IMR-90 (cell line): ENCODE measurements around the gene RAD51B. TPM values are rescaled to one million over a fixed set of nuclear protein-coding genes. Genes with fewer than 3 reads are reported as not detected.
A peak's percentile ranks its signal among the peaks of the same experiment; 100 is the strongest.

Experiments
- ATAC-seq: fragments of 200-7000 bp; cut with Tn5 transposase; 2 replicates; pipeline ENCODE4 v1.9.1; 2020; ENCODE audit warnings: low read depth, mild to moderate bottlenecking, moderate library complexity
- BruUV-seq: library from RNA; stranded (reverse); fragments of 400-500 nt; replicated peaks from 2 replicates; lab custom pipeline; 2021; lab: Mats Ljungman, UMichigan
- CTCF ChIA-PET: fragments of 300-600 bp; formaldehyde crosslinking; extraction: SDS; loops from one replicate; lab custom pipeline; 2021; ENCODE audit warnings: antibody characterized with exemption; lab: Yijun Ruan, JAX
- POLR2A ChIA-PET: fragments of 300-600 bp; sonication (Branson Sonifier 250); formaldehyde crosslinking; loops from one replicate; lab custom pipeline; 2022; ENCODE audit warnings: antibody characterized with exemption; ENCODE audit not compliant: unreplicated experiment; lab: Charles Lee
- DNase-seq: peaks from one replicate; pipeline ENCODE4 v3.0.0; 2013
- H2AFZ ChIP-seq: replicated peaks from 2 replicates; pipeline ENCODE3; 2013; ENCODE audit warnings: low read length, mild to moderate bottlenecking; ENCODE audit not compliant: poor library complexity
- H2AK5ac ChIP-seq: 2 replicates; pipeline ENCODE4 v1.6.1; 2013; ENCODE audit warnings: low read depth, low read length, inconsistent platforms
- H2AK9ac ChIP-seq: replicated peaks from 2 replicates; pipeline ENCODE3; 2013; ENCODE audit warnings: mild to moderate bottlenecking, low read depth, low read length, moderate library complexity; ENCODE audit not compliant: poor library complexity
- H2BK120ac ChIP-seq: 2 replicates; pipeline ENCODE4 v1.6.1; 2013; ENCODE audit warnings: low read depth, low read length, inconsistent platforms
- H2BK15ac ChIP-seq: 3 replicates; pipeline ENCODE4 v1.6.1; 2013; ENCODE audit warnings: low read depth, low read length, inconsistent platforms
- H2BK20ac ChIP-seq: 2 replicates; pipeline ENCODE4 v1.6.1; 2013; ENCODE audit warnings: low read depth, mild to moderate bottlenecking, inconsistent platforms, low read length, moderate library complexity
- H2BK5ac ChIP-seq: 2 replicates; pipeline ENCODE4 v1.6.1; 2013; ENCODE audit warnings: mild to moderate bottlenecking, low read depth, low read length, inconsistent platforms; ENCODE audit not compliant: poor library complexity, severe bottlenecking
- H3K14ac ChIP-seq: replicated peaks from 2 replicates; pipeline ENCODE4 v1.6.1; 2013; ENCODE audit warnings: low read depth, low read length, inconsistent platforms
- H3K18ac ChIP-seq: 2 replicates; pipeline ENCODE4 v1.6.1; 2013; ENCODE audit warnings: low read depth, low read length, control low read depth
- H3K23ac ChIP-seq: 2 replicates; pipeline ENCODE4 v1.6.1; 2013; ENCODE audit warnings: low read depth, low read length, inconsistent platforms
- H3K27ac ChIP-seq: 2 replicates; pipeline ENCODE4 v1.5.1; 2013; ENCODE audit warnings: mild to moderate bottlenecking, control low read depth, low read length; ENCODE audit not compliant: insufficient read depth
- H3K27me3 ChIP-seq: 2 replicates; pipeline ENCODE4 v1.6.1; 2013; ENCODE audit warnings: low read length; ENCODE audit not compliant: control insufficient read depth, insufficient read depth
- H3K36me3 ChIP-seq: 2 replicates; pipeline ENCODE4 v1.6.1; 2013; ENCODE audit warnings: low read length, mixed read lengths; ENCODE audit not compliant: control insufficient read depth, insufficient read depth
- H3K4ac ChIP-seq: 2 replicates; pipeline ENCODE4 v1.6.1; 2013; ENCODE audit warnings: low read depth, low read length, inconsistent platforms
- H3K4me1 ChIP-seq: 2 replicates; pipeline ENCODE4 v1.6.1; 2013; ENCODE audit warnings: low read length, mixed read lengths; ENCODE audit not compliant: control insufficient read depth, insufficient read depth
- H3K4me2 ChIP-seq: 2 replicates; pipeline ENCODE4 v1.6.1; 2013; ENCODE audit warnings: low read depth, mild to moderate bottlenecking, control low read depth, low read length, moderate library complexity
- H3K4me3 ChIP-seq: 2 replicates; pipeline ENCODE4 v1.5.1; 2013; ENCODE audit warnings: low read depth, mild to moderate bottlenecking, control low read depth, low read length, moderate library complexity; ENCODE audit not compliant: insufficient read depth
- H3K56ac ChIP-seq: 2 replicates; pipeline ENCODE4 v1.6.1; 2013; ENCODE audit warnings: low read length, inconsistent platforms; ENCODE audit not compliant: insufficient read depth; ENCODE audit errors: extremely low read depth
- H3K79me1 ChIP-seq, 2 experiments: 2 replicates each; pipeline ENCODE4 v1.6.1; 2013; ENCODE audit warnings: low read length in 2 of 2, inconsistent platforms in 1 of 2, low read depth in 1 of 2
- H3K9ac ChIP-seq: 2 replicates; pipeline ENCODE4 v1.6.1; 2013; ENCODE audit warnings: low read depth, low read length, control low read depth
- H3K9me1 ChIP-seq: 2 replicates; pipeline ENCODE4 v1.6.1; 2013; ENCODE audit warnings: low read length, inconsistent platforms; ENCODE audit not compliant: insufficient read depth
- H3K9me3 ChIP-seq: 2 replicates; pipeline ENCODE4 v1.6.1; 2013; ENCODE audit warnings: low read length; ENCODE audit not compliant: control insufficient read depth, insufficient read depth
- H4K20me1 ChIP-seq: 2 replicates; pipeline ENCODE4 v1.6.1; 2013; ENCODE audit warnings: low read length, inconsistent platforms; ENCODE audit not compliant: insufficient read depth
- H4K5ac ChIP-seq: 2 replicates; pipeline ENCODE4 v1.6.1; 2013; ENCODE audit warnings: mild to moderate bottlenecking, low read depth, low read length, control low read depth
- H4K8ac ChIP-seq, 2 experiments: 2 replicates each; pipeline ENCODE4 v1.6.1; 2013; ENCODE audit warnings: low read depth in 2 of 2, low read length in 2 of 2, control low read depth in 1 of 2, inconsistent platforms in 1 of 2
- H4K91ac ChIP-seq: 2 replicates; pipeline ENCODE4 v1.6.1; 2013; ENCODE audit warnings: low read depth, low read length, inconsistent platforms; ENCODE audit not compliant: insufficient read depth
- CEBPB ChIP-seq: IDR thresholded peaks from 2 replicates; pipeline ENCODE4 v1.6.1; 2012; ENCODE audit warnings: low read depth, low read length, improper control_type of control experiment
- CHD1 ChIP-seq: IDR thresholded peaks from 2 replicates; pipeline ENCODE4 v1.6.1; 2012; ENCODE audit warnings: low read depth, low read length, improper control_type of control experiment
- ELK1 ChIP-seq: fragments of 150-350 bp; IDR thresholded peaks from 2 replicates; pipeline ENCODE4 v1.6.1; 2016; ENCODE audit warnings: low read depth, mild to moderate bottlenecking, low read length, moderate library complexity, borderline replicate concordance
- MAZ ChIP-seq: IDR thresholded peaks from 2 replicates; pipeline ENCODE4 v1.6.1; 2012; ENCODE audit warnings: low read depth, mild to moderate bottlenecking, low read length, improper control_type of control experiment, moderate library complexity, borderline replicate concordance
- MXI1 ChIP-seq: IDR thresholded peaks from 2 replicates; pipeline ENCODE4 v1.6.1; 2012; ENCODE audit warnings: low read depth, mild to moderate bottlenecking, low read length, moderate library complexity, borderline replicate concordance
- NFE2L2 ChIP-seq: fragments of 150-350 bp; IDR thresholded peaks from 2 replicates; pipeline ENCODE4 v1.6.1; 2016; ENCODE audit warnings: low read depth, mild to moderate bottlenecking, low read length
- POLR2A ChIP-seq: IDR thresholded peaks from 2 replicates; pipeline ENCODE4 v1.6.1; 2012; ENCODE audit warnings: mild to moderate bottlenecking, low read depth, low read length
- RAD21 ChIP-seq: IDR thresholded peaks from 2 replicates; pipeline ENCODE4 v1.6.1; 2012; ENCODE audit warnings: low read length, improper control_type of control experiment
- RCOR1 ChIP-seq: IDR thresholded peaks from 2 replicates; pipeline ENCODE4 v1.6.1; 2012; ENCODE audit warnings: mild to moderate bottlenecking, low read length, improper control_type of control experiment; ENCODE audit not compliant: insufficient replicate concordance
- RFX5 ChIP-seq: IDR thresholded peaks from 2 replicates; pipeline ENCODE4 v1.8.0; 2012; ENCODE audit warnings: low read depth, mild to moderate bottlenecking, low read length, moderate library complexity
- SMC3 ChIP-seq: fragments of 150-350 bp; IDR thresholded peaks from 2 replicates; pipeline ENCODE4 v1.6.1; 2016; ENCODE audit warnings: low read depth, mild to moderate bottlenecking, antibody characterized with exemption, low read length, moderate library complexity
- USF2 ChIP-seq: fragments of 150-350 bp; IDR thresholded peaks from 2 replicates; pipeline ENCODE4 v1.6.1; 2017; ENCODE audit warnings: mild to moderate bottlenecking, antibody characterized with exemption, low read length, low read depth
- WGBS, 2 experiments: methylation state at CpG; one replicate each; pipeline versions ENCODE4 v1.1.5 to v1.1.7; 2013; ENCODE audit warnings: missing lambda C conversion rate in 2 of 2; ENCODE audit not compliant: insufficient read length in 1 of 2; ENCODE audit errors: extremely low coverage in 2 of 2; 5-methylcytosine and 5-hydroxymethylcytosine counted together
- dilution Hi-C: fragments of 300-500 bp; cut with HindIII; formaldehyde crosslinking; loops from one replicate; pipeline ENCODE4 v1.14.3; 2018; ENCODE audit warnings: low sequenced_read_pairs; ENCODE audit not compliant: unreplicated experiment
- in situ Hi-C: fragments of 300-500 bp; cut with MboI; formaldehyde crosslinking; loops from 3 replicates; pipeline ENCODE4 v1.14.3; 2019; ENCODE audit warnings: low sequenced_read_pairs, inconsistent platforms, mixed read lengths
- intact Hi-C: fragments of 100-400 bp; cut with micrococcal nuclease; formaldehyde crosslinking; loops from 2 replicates; pipeline ENCODE4 v1.10.0; 2022
- polyA plus RNA-seq, 3 experiments: library from polyadenylated mRNA; depleted of rRNA; stranded (reverse); fragments of >200 nt; gene quantifications; 2 replicates each; pipeline ENCODE4 v1.2.3, GENCODE V29; 2012; ENCODE audit warnings: low replicate concordance in 1 of 3
- total RNA-seq: library from RNA; depleted of rRNA; stranded (reverse); fragments of >200 nt; gene quantifications from 2 replicates; pipeline ENCODE4 v1.2.3, GENCODE V29; 2012
- TF ChIP-seq, protein P1 (sequence below): conservative IDR thresholded peaks from 2 replicates; pipeline ENCODE4 v1.5.1; 2012; ENCODE audit warnings: mild to moderate bottlenecking, low read depth, low read length, improper control_type of control experiment

The RAD51B gene
- total and polyA plus RNA-seq, 2 of the 4 experiments (the other 2 are of a cell fraction): 5.1 to 18.8 TPM

- dilution Hi-C loops: no loop called here
- H2AFZ ChIP-seq: peak overlapping the region; percentile 14
- no peaks in the 10 kb centered on the region for H4K20me1 ChIP-seq
- H3K4me2 ChIP-seq: no peak overlapping the region
- DNase-seq (no peak), ATAC-seq (no peak; the same call in 1 of the 2 replicates)
- H2BK120ac ChIP-seq: peak overlapping the region; percentile 34
- H3K27ac ChIP-seq: no peak overlapping the region
- H2AK9ac ChIP-seq: no peak overlapping the region
- ChIA-PET CTCF (no interaction called here), POLR2A (no interaction called here)
- peak overlapping the region; percentile 43 for H2AK5ac ChIP-seq
- H4K91ac ChIP-seq: peak overlapping the region; percentile 33; the same call in 1 of the 2 replicates
- WGBS, 2 experiments: 93% methylated on average over 3 of the region's 8 CpGs; no CpG with 5 or more reads in 1 of the 2 experiments
- H3K18ac ChIP-seq: no peak overlapping the region
- H3K27me3 ChIP-seq: no peaks in the 10 kb centered on the region
- intact Hi-C loops: no loop called here
- H4K5ac ChIP-seq: no peak overlapping the region; the same call in 1 of the 2 replicates
- H3K9me1 ChIP-seq: no peaks in the 10 kb centered on the region
- H3K23ac ChIP-seq: no peak overlapping the region
- no peak overlapping the region for H2BK5ac ChIP-seq
- no peaks in the 10 kb centered on the region for H3K36me3 ChIP-seq
- H3K9ac ChIP-seq: no peak overlapping the region
- BruUV-seq: no TSS peak
- H3K4me1 ChIP-seq: peaks cover 9% of the 10 kb centered on the region; the same call in 1 of the 2 replicates
- peak overlapping the region in 1 of 2 experiments; percentile 44; a peak in 1 of 4 replicates for H4K8ac ChIP-seq
- 0 out of 3 replicates have a peak overlapping the region, but pooled peaks have one; percentile 2 for H2BK15ac ChIP-seq
- in situ Hi-C loops: no loop called here
- no peaks in the 10 kb centered on the region for H3K79me1 ChIP-seq
- H2BK20ac ChIP-seq: peak overlapping the region; percentile 40
- H3K4me3 ChIP-seq: no peak overlapping the region
- no peak overlapping the region for H3K56ac ChIP-seq
- TF ChIP-seq SMC3 (no peak), NFE2L2 (no peak), ELK1 (no peak), CEBPB (no peak), CHD1 (no peak), RAD21 (no peak), POLR2A (no peak), USF2 (no peak), RCOR1 (no peak), MXI1 (no peak), MAZ (no peak), RFX5 (no peak)
- TF ChIP-seq, protein P1, sequence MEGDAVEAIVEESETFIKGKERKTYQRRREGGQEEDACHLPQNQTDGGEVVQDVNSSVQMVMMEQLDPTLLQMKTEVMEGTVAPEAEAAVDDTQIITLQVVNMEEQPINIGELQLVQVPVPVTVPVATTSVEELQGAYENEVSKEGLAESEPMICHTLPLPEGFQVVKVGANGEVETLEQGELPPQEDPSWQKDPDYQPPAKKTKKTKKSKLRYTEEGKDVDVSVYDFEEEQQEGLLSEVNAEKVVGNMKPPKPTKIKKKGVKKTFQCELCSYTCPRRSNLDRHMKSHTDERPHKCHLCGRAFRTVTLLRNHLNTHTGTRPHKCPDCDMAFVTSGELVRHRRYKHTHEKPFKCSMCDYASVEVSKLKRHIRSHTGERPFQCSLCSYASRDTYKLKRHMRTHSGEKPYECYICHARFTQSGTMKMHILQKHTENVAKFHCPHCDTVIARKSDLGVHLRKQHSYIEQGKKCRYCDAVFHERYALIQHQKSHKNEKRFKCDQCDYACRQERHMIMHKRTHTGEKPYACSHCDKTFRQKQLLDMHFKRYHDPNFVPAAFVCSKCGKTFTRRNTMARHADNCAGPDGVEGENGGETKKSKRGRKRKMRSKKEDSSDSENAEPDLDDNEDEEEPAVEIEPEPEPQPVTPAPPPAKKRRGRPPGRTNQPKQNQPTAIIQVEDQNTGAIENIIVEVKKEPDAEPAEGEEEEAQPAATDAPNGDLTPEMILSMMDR: no peak
- H3K4ac ChIP-seq: peak overlapping the region; percentile 65
- no peaks in the 10 kb centered on the region for H3K9me3 ChIP-seq
- H3K14ac ChIP-seq: peak overlapping the region; percentile 58
Measured at GRCh38 chr14:68521961-68522509, 702.5 kb downstream of the RAD51B start.
